C1 segment of cervical spinal cord (tissue), 14 donors: ENCODE results near the gene SIPA1L2.
"Not testable (repeated sequence)": the region's sequence is repeated elsewhere in the genome, so short reads cannot be mapped to it uniquely, and the experiment has no call there.

Source experiments
- DNase-seq, 14 donors: peaks; one replicate each; lab custom pipeline; 2025; lab: John Stamatoyannopoulos, UW

SIPA1L2 gene

GRCh38 chr1:232615306-232615800 lies 14.6 kb downstream of the SIPA1L2 start:
- no peak for DNase-seq

- no peak for DNase-seq
Measured at GRCh38 chr1:232614811-232615210, 15.1 kb downstream of the SIPA1L2 start.

GRCh38 chr1:232613752-232614381 lies 16.1 kb downstream of the SIPA1L2 start:
- DNase-seq = no peak

- not testable (repeated sequence) for DNase-seq
Measured at GRCh38 chr1:232612836-232613235, 17.1 kb downstream of the SIPA1L2 start.

- DNase-seq = no peak
Measured at GRCh38 chr1:232611834-232612233, 18.1 kb downstream of the SIPA1L2 start.

GRCh38 chr1:232610902-232611745 lies 18.8 kb downstream of the SIPA1L2 start:
- DNase-seq = not testable (repeated sequence)

GRCh38 chr1:232610192-232610901 lies 19.6 kb downstream of the SIPA1L2 start:
- DNase-seq = no peak

GRCh38 chr1:232608427-232608826 lies 21.5 kb downstream of the SIPA1L2 start:
- no peak for DNase-seq

GRCh38 chr1:232602622-232603021 lies 27.3 kb downstream of the SIPA1L2 start:
- DNase-seq = no peak

- DNase-seq = no peak
Measured at GRCh38 chr1:232600424-232601258, 29.3 kb downstream of the SIPA1L2 start.

- no peak for DNase-seq
Measured at GRCh38 chr1:232599178-232600041, 30.5 kb downstream of the SIPA1L2 start.

- DNase-seq = no peak
Measured at GRCh38 chr1:232598837-232599177, 31.1 kb downstream of the SIPA1L2 start.

GRCh38 chr1:232598133-232598532 lies 31.8 kb downstream of the SIPA1L2 start:
- DNase-seq = no peak

GRCh38 chr1:232597721-232598120 lies 32.2 kb downstream of the SIPA1L2 start:
- no peak for DNase-seq

GRCh38 chr1:232596666-232597303 lies 33.1 kb downstream of the SIPA1L2 start:
- peak in 2 of 14 donors; percentile 10 to 13 for DNase-seq

- DNase-seq = no peak
Measured at GRCh38 chr1:232594768-232595698, 34.9 kb downstream of the SIPA1L2 start.

GRCh38 chr1:232593717-232594502 lies 36.0 kb downstream of the SIPA1L2 start:
- DNase-seq = peak in 1 of 14 donors; percentile 21

GRCh38 chr1:232591344-232591743 lies 38.6 kb downstream of the SIPA1L2 start:
- DNase-seq = no peak
